Epithelial cell of prostate (primary cell): Measurements from ENCODE around the gene SHC4.
"Not testable (repeated sequence)": the region's sequence is repeated elsewhere in the genome, so short reads cannot be mapped to it uniquely, and the experiment has no call there.

Experiments used
- DNase-seq: peaks from one replicate; pipeline ENCODE4 v3.0.0-alpha.2; 2011; ENCODE audit warnings: low read depth, low spot score
- H3K27ac ChIP-seq: fragments of 450-650 bp; 2 replicates; pipeline ENCODE4 v1.5.1; 2017; ENCODE audit warnings: mild to moderate bottlenecking

Gene SHC4

DNA sequence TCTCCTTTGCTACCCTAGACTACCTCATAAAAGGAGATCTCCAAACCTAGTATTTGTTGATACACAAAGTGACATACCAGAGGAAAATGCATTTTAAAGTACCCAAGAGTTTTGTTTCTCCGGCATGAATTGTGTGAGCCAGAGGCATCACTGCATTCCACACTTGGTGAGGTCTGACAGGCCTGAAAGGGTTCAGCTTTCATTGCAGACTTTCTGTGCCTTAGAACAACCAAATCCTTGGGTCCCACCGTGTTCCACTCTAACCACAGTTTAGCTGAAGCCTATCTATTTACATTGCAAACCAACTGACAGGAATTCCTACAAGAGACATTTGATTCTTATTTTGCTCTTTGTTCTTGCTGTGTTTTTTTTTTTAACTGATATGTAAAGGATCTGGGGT is 106.8 kb downstream of the SHC4 start:
- H3K27ac ChIP-seq = no peak overlapping the region
- no peak for DNase-seq

- DNase-seq = no peak
Measured at GRCh38 chr15:48855501-48856440, 107.9 kb downstream of the SHC4 start.

DNA sequence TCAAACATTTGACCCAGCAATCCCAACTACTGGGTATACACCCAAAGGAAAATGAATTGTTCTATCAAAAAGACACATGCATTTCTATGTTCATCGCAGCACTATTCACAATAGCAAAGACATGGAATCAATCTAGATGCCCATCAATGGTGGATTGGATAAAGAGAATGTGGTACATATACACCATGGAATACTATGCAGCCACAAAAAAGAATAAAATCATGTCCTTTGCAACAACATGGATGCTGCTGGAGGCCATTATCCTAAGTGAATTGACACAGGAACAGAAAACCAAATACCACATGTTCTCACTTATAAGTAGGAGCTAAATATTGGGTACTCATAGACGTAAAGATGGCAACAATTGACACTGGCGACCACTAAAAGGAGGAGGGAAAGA is 109.3 kb downstream of the SHC4 start:
- DNase-seq, H3K27ac ChIP-seq: not testable (repeated sequence)

More at GRCh38 chr15:48855501-48856440, 107.9 kb downstream of the SHC4 start:
- no peak overlapping the region for H3K27ac ChIP-seq

- no peak for DNase-seq
Measured at GRCh38 chr15:48851956-48852355, 111.8 kb downstream of the SHC4 start.

GRCh38 chr15:48850648-48851047 is 113.1 kb downstream of the SHC4 start:
- H3K27ac ChIP-seq = no peak overlapping the region
- DNase-seq = no peak

More at GRCh38 chr15:48851956-48852355, 111.8 kb downstream of the SHC4 start:
- H3K27ac ChIP-seq = no peak overlapping the region

GRCh38 chr15:48845123-48845522 is 118.6 kb downstream of the SHC4 start:
- DNase-seq = no peak
- H3K27ac ChIP-seq = no peak overlapping the region

GRCh38 chr15:48842501-48842900 is 121.2 kb downstream of the SHC4 start:
- no peak overlapping the region for H3K27ac ChIP-seq
- no peak for DNase-seq

GRCh38 chr15:48834756-48835155 is 129.0 kb downstream of the SHC4 start:
- DNase-seq = no peak

GRCh38 chr15:48833526-48834239 is 130.0 kb downstream of the SHC4 start:
- no peak for DNase-seq
- H3K27ac ChIP-seq = no peak overlapping the region

More at GRCh38 chr15:48834756-48835155, 129.0 kb downstream of the SHC4 start:
- no peak overlapping the region for H3K27ac ChIP-seq

DNA sequence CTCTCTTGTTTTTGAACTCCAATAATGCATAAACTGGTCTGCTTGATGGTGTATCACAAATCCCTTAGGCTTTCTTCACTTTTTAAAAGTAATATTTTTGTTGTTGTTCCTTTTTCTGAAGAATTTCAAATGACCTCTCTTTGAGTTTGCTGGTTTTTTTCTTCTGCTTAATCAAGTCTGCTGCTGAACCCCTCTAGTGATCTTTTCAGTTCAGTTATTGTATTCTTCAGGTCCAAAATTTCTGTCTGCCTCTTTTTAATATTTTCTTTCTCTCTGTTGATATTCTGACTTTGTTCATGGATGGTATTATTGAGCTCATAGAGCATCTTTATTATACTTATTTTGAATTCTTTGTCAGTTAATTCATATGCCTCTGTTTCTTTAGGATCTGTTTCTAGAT is 131.1 kb downstream of the SHC4 start:
- H3K27ac ChIP-seq = no peak overlapping the region
- no peak for DNase-seq

DNA sequence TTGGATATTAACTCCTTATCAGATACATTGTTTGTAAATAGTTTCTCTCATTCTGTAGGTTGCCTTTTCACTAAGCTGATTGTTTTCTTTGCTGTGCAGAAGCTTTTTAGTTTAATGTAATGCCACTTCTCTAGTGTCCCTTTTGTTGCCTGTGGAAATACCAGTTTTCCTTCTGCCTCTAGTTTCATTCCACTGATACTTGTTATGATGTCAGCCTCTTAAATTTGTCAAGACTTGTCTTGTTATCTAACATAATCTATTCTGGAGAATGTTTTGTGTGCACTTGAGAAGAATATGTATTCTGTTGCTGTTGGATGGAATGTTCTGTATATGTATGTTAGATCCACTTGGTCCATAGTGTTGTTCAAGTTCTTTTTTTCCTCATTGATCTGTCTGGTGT is 134.8 kb downstream of the SHC4 start:
- H3K27ac ChIP-seq = no peak overlapping the region
- DNase-seq = no peak

DNA sequence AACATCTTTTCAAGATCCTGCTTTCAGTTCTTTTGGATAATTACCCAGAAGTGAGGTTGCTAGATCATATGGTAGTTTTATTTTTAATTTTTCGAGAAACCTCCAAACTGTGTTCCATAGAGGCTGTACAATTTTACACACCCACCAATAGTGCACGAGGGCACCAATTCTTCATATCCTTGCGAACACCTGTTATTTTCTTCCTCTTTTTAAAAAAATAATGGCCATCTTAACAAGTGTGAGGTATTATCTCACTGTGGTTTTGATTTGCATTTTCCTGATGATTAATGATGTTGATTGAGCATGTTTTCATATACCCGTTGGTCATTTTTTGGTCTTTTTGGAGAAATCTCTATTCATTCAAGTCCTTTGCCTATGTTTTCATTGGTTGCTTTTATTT is 135.2 kb downstream of the SHC4 start:
- no peak overlapping the region for H3K27ac ChIP-seq
- DNase-seq = no peak

DNA sequence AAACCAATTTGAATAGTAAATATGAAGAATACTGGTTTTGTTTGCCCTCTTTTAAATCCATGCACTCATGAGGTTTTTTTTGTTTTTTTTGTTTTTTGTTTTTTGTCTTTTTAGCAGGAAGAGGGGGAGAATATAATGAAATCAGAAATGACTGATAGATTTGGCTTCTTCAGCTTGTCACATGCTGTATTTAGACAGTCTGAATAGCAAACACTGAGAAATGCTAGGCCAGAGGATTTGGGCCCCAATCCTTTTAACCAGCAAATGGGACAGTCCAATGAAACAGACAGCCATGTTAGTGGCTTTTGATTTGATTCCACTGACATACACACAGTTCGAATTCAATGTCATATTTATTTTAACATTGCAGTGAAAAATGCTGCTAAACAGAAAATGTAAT is 138.6 kb downstream of the SHC4 start:
- no peak overlapping the region for H3K27ac ChIP-seq
- no peak for DNase-seq

DNA sequence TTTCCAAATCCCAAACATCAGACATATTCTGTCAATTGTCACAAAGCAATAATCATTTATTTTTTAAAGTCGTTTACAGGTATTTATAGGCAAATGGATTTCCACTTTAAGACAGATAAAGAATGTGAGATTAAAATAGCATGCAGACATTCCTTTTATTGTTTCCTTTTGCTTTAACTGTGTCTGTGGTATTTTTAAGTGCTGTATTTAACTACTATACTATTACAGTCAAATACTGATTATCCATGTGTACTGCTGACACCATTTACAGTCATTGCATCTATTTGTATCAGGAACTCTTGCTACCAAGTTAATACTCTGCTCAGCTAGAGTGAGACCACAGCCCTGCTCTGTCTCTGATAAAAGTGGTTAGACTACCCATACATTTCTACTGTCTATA is 140.0 kb downstream of the SHC4 start:
- H3K27ac ChIP-seq = no peak overlapping the region
- no peak for DNase-seq

GRCh38 chr15:48823237-48823636 is 140.5 kb downstream of the SHC4 start:
- no peak for DNase-seq
- H3K27ac ChIP-seq = no peak overlapping the region

DNA sequence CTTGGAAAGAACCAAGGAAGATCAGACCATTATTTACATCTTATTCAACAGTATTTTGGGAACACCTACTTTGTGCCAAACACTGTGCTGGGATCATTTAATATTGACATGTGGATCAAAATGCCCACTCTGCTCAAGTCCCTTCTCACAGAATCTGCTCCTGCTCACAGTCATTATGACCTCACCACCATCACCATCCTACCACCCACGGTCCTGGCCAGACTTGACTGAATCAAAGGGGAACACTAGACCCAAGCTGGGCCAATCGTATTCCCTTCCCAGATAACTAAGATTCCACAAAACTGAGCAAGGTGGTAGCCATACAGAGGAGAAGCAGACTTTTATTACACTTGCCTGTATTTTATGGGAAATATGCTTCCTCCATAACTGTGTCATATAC is 149.4 kb downstream of the SHC4 start:
- no peak overlapping the region for H3K27ac ChIP-seq
- no peak for DNase-seq

DNA sequence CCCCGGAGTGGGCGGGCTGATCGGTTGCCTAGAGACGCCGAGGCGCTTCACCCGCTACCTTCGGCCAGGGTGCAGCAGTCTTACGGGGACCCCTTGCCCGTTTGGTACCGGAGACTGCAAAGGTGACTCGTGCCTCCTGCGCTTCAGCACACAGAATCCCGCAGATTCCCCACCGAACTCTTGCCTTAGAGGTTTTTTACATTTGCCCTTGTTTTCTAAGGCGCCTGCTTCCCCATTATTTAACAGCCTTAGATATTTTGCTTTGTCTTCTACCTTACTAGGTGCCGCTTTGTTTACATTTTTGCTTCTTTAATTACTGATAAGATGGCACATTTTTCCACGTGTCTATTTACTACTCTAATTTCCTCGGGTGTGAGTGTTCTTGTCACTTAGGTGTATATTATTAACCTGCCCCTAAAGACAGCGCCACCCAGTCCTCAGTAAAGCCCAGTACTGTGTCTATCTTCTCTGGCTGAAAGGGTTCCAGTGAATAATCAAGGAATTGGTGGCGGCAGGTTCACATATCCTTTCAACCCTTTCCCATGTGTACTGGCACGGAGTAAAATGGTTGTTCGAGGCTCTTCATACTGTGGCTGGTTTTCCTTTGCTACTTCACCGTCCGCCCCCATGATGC is 152.3 kb downstream of the SHC4 start:
- H3K27ac ChIP-seq = no peak overlapping the region
- DNase-seq = no peak

- H3K27ac ChIP-seq = peak within 1 kb of the TSS; percentile 19
- peak; percentile 98 for DNase-seq
Measured at GRCh38 chr15:48810414-48811324, 153.1 kb downstream of the SHC4 start, which contains the start of gene CEP152. CEP152 (minus strand) TSS chr15:48811069; CDS start chr15:48805649, 5,420 bp downstream.

- H3K27ac ChIP-seq = no peak overlapping the region
- no peak for DNase-seq
Measured at GRCh38 chr15:48806151-48806550, 157.6 kb downstream of the SHC4 start.

DNA sequence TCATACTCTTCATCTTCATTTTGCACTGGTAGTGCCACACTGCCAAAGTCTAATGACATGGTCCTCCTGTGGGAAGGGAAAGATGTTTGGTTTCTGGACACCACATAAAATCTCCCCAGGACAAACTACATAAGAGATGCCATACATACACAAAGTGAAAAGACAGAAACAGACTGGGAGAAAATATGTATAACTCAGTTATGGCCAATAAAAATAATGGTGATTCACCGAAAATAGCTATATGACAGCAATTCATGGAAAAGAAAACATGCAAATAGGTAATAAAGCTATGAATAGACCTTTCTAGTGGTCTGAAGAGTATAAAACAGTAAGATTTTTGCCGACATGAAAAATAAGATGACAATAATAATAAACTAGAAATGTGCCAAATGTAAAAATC is 158.1 kb downstream of the SHC4 start:
- no peak overlapping the region for H3K27ac ChIP-seq
- no peak for DNase-seq
